Endothelial cell of umbilical vein (primary cell): Measurements from ENCODE around the gene CHADL. TPM values are rescaled to one million over a fixed set of nuclear protein-coding genes. Genes with fewer than 3 reads are reported as not detected.

Source experiments
- BruUV-seq: library from RNA; stranded (reverse); fragments of 400-500 nt; replicated peaks from 2 replicates; lab custom pipeline; 2021; lab: Mats Ljungman, UMichigan
- CTCF ChIA-PET: fragments of 300-600, 350-600 bp; sonication (Branson Sonifier 250); formaldehyde crosslinking; loops from one replicate; lab custom pipeline; 2021; ENCODE audit warnings: antibody characterized with exemption, inconsistent platforms; lab: Charles Lee
- POLR2A ChIA-PET: fragments of 300-600, 350-600 bp; sonication (Branson Sonifier 250); formaldehyde crosslinking; loops from one replicate; lab custom pipeline; 2021; ENCODE audit warnings: antibody characterized with exemption, inconsistent platforms; lab: Charles Lee
- DNase-seq: peaks from one replicate; pipeline ENCODE4 v3.0.0-alpha.2; 2011; ENCODE audit warnings: low read depth, low spot score
- FAIRE-seq: peaks from 2 replicates; lab custom pipeline; 2011; peaks lifted over from hg19 to GRCh38; lab: Jason Lieb, UNC
- H2AFZ ChIP-seq: 2 replicates; pipeline ENCODE4 v1.6.0; 2012; ENCODE audit warnings: low read depth, low read length, control low read depth, inconsistent platforms
- H3K27ac ChIP-seq: 2 replicates; pipeline ENCODE4 v1.5.1; 2011; ENCODE audit warnings: low read depth, mild to moderate bottlenecking, control low read depth, low read length, moderate library complexity; ENCODE audit not compliant: insufficient read depth
- H3K27me3 ChIP-seq, 2 experiments: 2 replicates each; pipeline versions ENCODE4 v1.6.0 to v1.6.1; 2011; ENCODE audit warnings: low read length in 2 of 2, mixed read lengths in 1 of 2; ENCODE audit not compliant: control insufficient read depth in 2 of 2, insufficient read depth in 2 of 2
- H3K36me3 ChIP-seq, 2 experiments: 2 replicates in 1 of 2; 3 replicates in 1 of 2; pipeline ENCODE4 v1.5.1; 2011; ENCODE audit warnings: low read length in 2 of 2, mild to moderate bottlenecking in 1 of 2, moderate library complexity in 1 of 2; ENCODE audit not compliant: control insufficient read depth in 2 of 2, insufficient read depth in 2 of 2; ENCODE audit errors: extremely low read depth in 1 of 2
- H3K4me1 ChIP-seq: 3 replicates; pipeline ENCODE4 v1.5.1; 2011; ENCODE audit warnings: mild to moderate bottlenecking, low read length; ENCODE audit not compliant: control insufficient read depth, insufficient read depth; ENCODE audit errors: extremely low read depth
- H3K4me2 ChIP-seq: 2 replicates; pipeline ENCODE4 v1.6.1; 2011; ENCODE audit warnings: low read length, control low read depth, mixed read lengths; ENCODE audit not compliant: insufficient read depth
- H3K4me3 ChIP-seq, 3 experiments: fragments of 200-600 bp in 1 of 3; sonication (generic), shearing (Covaris generic) in 1 of 3; replicated peaks in 1 of 3; 2 replicates each; pipeline ENCODE4 v1.5.1; 2011 to 2016; ENCODE audit warnings: control low read depth in 3 of 3, low read length in 3 of 3, mild to moderate bottlenecking in 2 of 3, inconsistent platforms in 1 of 3, low read depth in 1 of 3, moderate library complexity in 1 of 3; ENCODE audit not compliant: insufficient read depth in 1 of 3
- H3K79me2 ChIP-seq: 2 replicates; pipeline ENCODE4 v1.6.0; 2012; ENCODE audit warnings: low read length, inconsistent platforms; ENCODE audit not compliant: control insufficient read depth, insufficient read depth
- H3K9ac ChIP-seq: replicated peaks from 2 replicates; pipeline ENCODE3; 2011; ENCODE audit warnings: low read length, control low read depth; ENCODE audit not compliant: insufficient read depth; ENCODE audit errors: extremely low read depth
- H3K9me1 ChIP-seq: replicated peaks from 3 replicates; pipeline ENCODE4 v1.6.0; 2011; ENCODE audit warnings: mild to moderate bottlenecking, low read length; ENCODE audit not compliant: control insufficient read depth, insufficient read depth; ENCODE audit errors: extremely low read depth
- H3K9me3 ChIP-seq: replicated peaks from 2 replicates; pipeline ENCODE4 v1.5.1; 2012; ENCODE audit warnings: low read length, inconsistent platforms; ENCODE audit not compliant: control insufficient read depth, insufficient read depth
- H4K20me1 ChIP-seq: replicated peaks from 2 replicates; pipeline ENCODE3; 2011; ENCODE audit warnings: mild to moderate bottlenecking, low read length; ENCODE audit not compliant: control insufficient read depth, insufficient read depth; ENCODE audit errors: extremely low read depth
- EZH2 ChIP-seq: IDR thresholded peaks from 2 replicates; pipeline ENCODE4 v1.6.1; 2012; ENCODE audit warnings: borderline replicate concordance, low read depth, mild to moderate bottlenecking, moderate library complexity, low read length, inconsistent platforms; ENCODE audit not compliant: severe bottlenecking
- FOS ChIP-seq: IDR thresholded peaks from 2 replicates; pipeline ENCODE4 v1.6.1; 2011; ENCODE audit warnings: mild to moderate bottlenecking, low read length, moderate library complexity, borderline replicate concordance; ENCODE audit not compliant: insufficient read depth
- GATA2 ChIP-seq: IDR thresholded peaks from 2 replicates; pipeline ENCODE4 v1.7.0; 2011; ENCODE audit warnings: low read depth, mild to moderate bottlenecking, moderate library complexity, mixed read lengths, low read length; ENCODE audit not compliant: insufficient read length, insufficient read depth
- JUN ChIP-seq: IDR thresholded peaks from 2 replicates; pipeline ENCODE4 v1.6.1; 2011; ENCODE audit warnings: borderline replicate concordance, low read depth; ENCODE audit not compliant: insufficient read length, insufficient read depth
- MYC ChIP-seq: IDR thresholded peaks from one replicate; pipeline ENCODE4 v1.6.1; 2011; ENCODE audit warnings: mild to moderate bottlenecking, low read depth, low read length
- POLR2A ChIP-seq: IDR thresholded peaks from 2 replicates; pipeline ENCODE4 v1.6.1; 2012; ENCODE audit warnings: low read depth, mild to moderate bottlenecking, control low read depth, low read length
- POLR2AphosphoS5 ChIP-seq: IDR thresholded peaks from 2 replicates; pipeline ENCODE4 v1.6.1; 2012; ENCODE audit warnings: low read depth, mild to moderate bottlenecking, control low read depth, low read length, moderate library complexity; ENCODE audit not compliant: insufficient read depth
- dilution Hi-C: fragments of 300-500 bp; cut with MboI; formaldehyde crosslinking; loops from one replicate; pipeline ENCODE4 v1.15.0; 2019; ENCODE audit warnings: low sequenced_read_pairs; ENCODE audit not compliant: extremely low pct_ligation_motif_present
- intact Hi-C: fragments of 100-400 bp; cut with micrococcal nuclease; formaldehyde crosslinking; loops from one replicate; pipeline ENCODE4 v1.10.0; 2022
- polyA plus RNA-seq, 4 experiments: library from polyadenylated mRNA; depleted of rRNA in 3 of 4; stranded (reverse) in 3 of 4; unstranded in 1 of 4; fragments of >200 nt; gene quantifications; 2 replicates each; pipeline versions ENCODE4 v1.2.1 to v1.2.3, GENCODE V29; 2011 to 2012; ENCODE audit warnings: missing spikeins in 1 of 4
- total RNA-seq: library from RNA; stranded (reverse); gene quantifications from 2 replicates; pipeline ENCODE4 v1.2.3, GENCODE V29; 2021
- TF ChIP-seq, protein P1 (sequence below): IDR thresholded peaks from 2 replicates; pipeline ENCODE4 v1.6.1; 2011; ENCODE audit not compliant: insufficient read depth, insufficient read length
- TF ChIP-seq, protein P2 (sequence below), 2 donors: IDR thresholded peaks; 1 replicate in 1 of 2; 2 replicates in 1 of 2; pipeline ENCODE4 v1.5.1; 2011; ENCODE audit warnings: low read length in 2 of 2, mild to moderate bottlenecking in 2 of 2, moderate library complexity in 2 of 2, control low read depth in 1 of 2, inconsistent platforms in 1 of 2, low read depth in 1 of 2; ENCODE audit not compliant: insufficient read depth in 1 of 2; ENCODE audit errors: extremely low read depth in 1 of 2

CHADL gene
- total and polyA plus RNA-seq, 2 donors (not counting 3 experiments of a cell fraction or from before 2014, with no cell fraction given), result 0.69 to 1.1 TPM

DNA sequence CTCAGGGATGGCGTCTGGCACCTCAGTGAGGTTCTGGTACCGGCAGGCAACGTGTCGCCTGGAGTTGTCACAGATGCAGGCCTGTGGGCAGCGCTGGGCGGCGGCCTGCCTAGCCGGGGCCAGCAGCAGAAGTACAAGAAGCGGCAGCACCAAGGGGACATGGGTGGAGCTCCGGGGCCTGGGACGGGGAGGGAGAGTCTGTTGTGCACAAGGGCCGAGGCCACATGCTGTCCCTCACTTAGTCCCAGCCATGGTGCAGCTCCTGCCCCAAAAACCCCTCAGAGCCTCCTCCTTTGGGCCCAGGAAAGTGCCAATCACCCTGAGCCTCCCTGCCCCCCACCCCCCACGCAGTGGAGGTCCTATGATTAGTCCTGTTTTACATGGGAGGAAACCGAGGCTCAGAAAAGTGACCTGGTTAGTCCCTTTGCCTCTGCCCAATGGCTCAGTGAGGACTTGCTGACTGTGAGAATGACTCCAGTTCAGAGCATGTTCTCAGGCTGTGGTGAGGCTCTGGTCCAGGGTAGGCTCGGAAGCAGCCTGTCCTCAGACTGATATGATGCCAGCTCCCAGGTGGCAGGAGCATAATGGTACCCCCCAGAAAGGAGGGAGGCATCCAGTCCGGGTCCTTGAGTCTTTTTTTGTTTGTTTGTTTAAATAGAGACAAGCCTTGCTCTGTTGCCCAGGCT, 1.1 kb downstream of the CHADL start:
- no TSS peak for BruUV-seq
- Histone ChIP-seq H3K4me3 (no peak overlapping the region), H3K4me1 (peaks cover 5% of the 10 kb centered on the region), H3K9me3 (no peaks in the 10 kb centered on the region), H2AFZ (no peak overlapping the region), H3K27ac (no peak overlapping the region), H3K9ac (no peak overlapping the region), H3K36me3 (no peaks in the 10 kb centered on the region), H4K20me1 (no peaks in the 10 kb centered on the region), H3K4me2 (no peak overlapping the region), H3K79me2 (no peaks in the 10 kb centered on the region), H3K9me1 (no peaks in the 10 kb centered on the region), H3K27me3 (no peaks in the 10 kb centered on the region)
- ChIA-PET POLR2A (no interaction called here), CTCF (interaction anchor here (0.7 to 3.0 kb wide), 2 partner anchors 107 to 317 kb away, joined by 4 to 9 read pairs; no protein-coding TSS in a partner anchor)
- TF ChIP-seq, protein P1, sequence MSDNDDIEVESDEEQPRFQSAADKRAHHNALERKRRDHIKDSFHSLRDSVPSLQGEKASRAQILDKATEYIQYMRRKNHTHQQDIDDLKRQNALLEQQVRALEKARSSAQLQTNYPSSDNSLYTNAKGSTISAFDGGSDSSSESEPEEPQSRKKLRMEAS, result no peak
- no peak for TF ChIP-seq EZH2
- no peak for TF ChIP-seq FOS
- no peak for TF ChIP-seq POLR2A
- TF ChIP-seq, protein P2, sequence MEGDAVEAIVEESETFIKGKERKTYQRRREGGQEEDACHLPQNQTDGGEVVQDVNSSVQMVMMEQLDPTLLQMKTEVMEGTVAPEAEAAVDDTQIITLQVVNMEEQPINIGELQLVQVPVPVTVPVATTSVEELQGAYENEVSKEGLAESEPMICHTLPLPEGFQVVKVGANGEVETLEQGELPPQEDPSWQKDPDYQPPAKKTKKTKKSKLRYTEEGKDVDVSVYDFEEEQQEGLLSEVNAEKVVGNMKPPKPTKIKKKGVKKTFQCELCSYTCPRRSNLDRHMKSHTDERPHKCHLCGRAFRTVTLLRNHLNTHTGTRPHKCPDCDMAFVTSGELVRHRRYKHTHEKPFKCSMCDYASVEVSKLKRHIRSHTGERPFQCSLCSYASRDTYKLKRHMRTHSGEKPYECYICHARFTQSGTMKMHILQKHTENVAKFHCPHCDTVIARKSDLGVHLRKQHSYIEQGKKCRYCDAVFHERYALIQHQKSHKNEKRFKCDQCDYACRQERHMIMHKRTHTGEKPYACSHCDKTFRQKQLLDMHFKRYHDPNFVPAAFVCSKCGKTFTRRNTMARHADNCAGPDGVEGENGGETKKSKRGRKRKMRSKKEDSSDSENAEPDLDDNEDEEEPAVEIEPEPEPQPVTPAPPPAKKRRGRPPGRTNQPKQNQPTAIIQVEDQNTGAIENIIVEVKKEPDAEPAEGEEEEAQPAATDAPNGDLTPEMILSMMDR (IDR thresholded peaks at IDR 0.05; ENCODE audit: extremely low read depth in 1 of 2, insufficient read depth in 1 of 2, low read depth in 1 of 2, low read length in 2 of 2), result no peak
- TF ChIP-seq GATA2, result no peak
- TF ChIP-seq POLR2AphosphoS5, result no peak
- TF ChIP-seq MYC, result no peak
- TF ChIP-seq JUN, result no peak
- DNase-seq (no peak), FAIRE-seq (no peak)
- intact Hi-C loops, result loop anchor here (10.0 kb wide), 1 partner anchor 315 kb away; no protein-coding TSS in a partner anchor
- dilution Hi-C loops, result no loop called here
